Measurements from ENCODE around the gene CWC25. TPM values are rescaled to one million over a fixed set of nuclear protein-coding genes. Genes with fewer than 3 reads are reported as not detected.

The CWC25 gene
- 20.2 to 29.9 TPM (median 22.8 TPM) in 5 replicates for total RNA-seq (2022; extraction: Qiagen RNA extraction; ENCODE audit: low read depth)

DNA sequence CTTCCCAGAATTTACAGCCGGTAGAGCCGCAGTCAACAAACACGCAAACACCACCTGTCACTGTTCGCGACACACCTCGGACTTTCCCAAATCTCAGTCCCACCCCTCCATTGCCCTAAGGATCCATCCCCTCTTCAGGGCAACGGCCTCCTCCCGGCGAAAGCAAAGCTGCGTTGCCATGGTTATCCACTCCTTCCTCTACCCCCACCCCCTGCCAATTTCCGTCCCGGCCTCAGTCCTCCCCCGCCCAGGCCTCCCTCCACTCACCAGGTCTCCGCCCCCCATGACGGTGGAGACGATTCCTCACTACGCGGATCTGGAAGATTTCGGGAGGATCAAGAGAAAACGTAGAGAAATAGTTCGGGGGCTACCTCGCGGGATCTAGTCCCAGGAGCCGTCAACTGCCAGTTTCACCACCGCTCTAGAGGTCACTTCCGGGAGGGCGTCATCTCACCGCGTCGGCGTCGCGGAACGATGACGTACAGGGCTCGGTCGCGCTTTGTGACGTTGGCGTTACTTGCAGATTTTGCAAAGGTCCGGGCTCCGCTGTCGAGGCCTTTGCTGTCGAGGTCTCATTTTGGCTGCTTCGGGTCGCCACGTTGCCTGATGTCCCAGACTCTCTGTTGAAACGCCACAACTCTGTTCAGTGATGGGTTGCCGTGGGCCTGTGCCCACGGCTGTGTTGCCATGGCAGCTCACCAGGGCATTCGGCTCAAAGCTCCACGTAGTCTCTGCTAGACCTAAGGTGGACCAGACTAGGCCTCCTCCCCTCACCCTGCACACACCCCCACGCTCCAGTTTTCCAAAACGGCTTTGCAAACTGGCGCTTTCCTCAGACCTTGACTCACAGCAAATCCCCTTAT lies at the start of gene CWC25:
Gene CWC25, minus strand, starts transcription at position 423 of the 863 bp plus-strand sequence. Its CDS starts 138 bp downstream, at position 285.

DNA sequence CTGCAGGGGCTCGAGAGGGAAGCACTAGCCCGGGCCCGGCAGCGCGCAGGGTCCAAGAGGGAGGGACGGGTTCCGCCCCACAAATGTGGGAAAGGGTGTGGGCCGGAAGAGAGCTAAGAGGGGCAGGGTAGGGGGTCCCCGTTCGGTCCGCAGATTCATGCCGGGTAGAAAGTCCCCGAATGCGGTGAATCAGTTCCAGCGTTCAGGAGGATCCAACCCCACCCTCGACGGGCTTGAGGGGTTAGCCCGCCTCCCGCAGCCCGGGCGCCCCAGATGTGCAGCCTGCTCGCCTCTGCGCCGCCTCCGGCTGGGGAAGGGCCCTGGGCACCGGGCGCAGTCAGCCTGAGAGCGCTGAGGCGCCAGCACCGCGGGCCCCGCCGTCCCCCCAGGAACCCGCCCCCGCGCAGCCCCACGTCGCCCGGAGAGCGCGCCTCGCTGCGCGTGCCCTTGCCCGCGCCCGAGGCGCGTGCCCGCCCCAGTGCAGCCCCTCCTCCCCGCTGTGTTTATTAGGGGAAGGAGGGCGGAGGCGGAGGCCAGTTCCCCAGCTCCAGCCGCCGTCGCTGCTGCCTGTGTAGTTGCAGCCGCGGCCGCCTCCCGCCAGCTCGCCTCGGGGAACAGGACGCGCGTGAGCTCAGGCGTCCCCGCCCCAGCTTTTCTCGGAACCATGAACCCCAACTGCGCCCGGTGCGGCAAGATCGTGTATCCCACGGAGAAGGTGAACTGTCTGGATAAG lies 44.6 kb upstream of the CWC25 start, which contains the start of gene LASP1:
Gene LASP1, plus strand, starts transcription at position 533 of the 733 bp plus-strand sequence. Its CDS starts 132 bp downstream, at position 665.

DNA sequence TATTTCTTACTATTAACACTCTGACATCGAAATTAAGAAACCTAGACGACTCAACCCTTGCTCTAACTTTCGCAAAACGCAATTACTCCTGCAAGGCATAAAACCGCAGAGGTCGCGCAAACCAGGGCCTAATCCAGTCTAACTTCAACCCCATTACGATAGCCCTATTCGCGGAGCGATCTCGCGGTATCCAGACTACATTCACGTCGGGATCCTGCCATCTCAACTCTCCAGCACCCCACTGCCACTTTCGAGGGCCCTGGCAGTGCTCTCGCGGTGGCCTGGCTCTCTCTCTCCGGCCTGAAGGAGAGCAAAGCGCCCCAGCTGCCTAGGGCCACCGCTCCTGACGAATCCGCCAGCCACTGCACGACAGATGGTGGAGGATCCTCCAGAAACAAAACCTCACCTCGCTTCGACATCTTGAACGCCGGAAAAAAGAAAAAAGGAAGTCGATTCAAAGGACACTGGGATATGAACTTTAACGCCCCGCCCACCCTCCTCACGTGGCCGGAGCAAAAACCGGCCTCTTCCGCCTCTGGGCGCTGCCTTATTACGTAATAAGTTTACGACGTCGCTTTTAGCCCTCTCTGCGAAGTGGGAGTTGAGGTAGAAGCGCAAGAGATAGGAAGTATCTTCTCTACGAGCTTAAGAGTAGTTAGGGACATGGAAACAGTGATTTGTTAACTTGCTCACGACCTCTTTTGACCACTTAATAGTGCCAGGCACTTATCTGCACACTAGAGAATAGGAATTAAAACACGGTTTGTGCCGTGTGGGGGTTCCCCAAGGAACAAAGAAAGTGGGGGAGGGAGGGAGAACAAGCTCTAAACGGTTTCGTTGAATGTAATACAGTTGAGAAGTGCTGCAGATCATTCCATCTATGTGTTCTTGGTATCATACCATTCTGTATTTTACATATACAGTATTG lies 28.4 kb upstream of the CWC25 start, which contains the start of gene RPL23:
Gene RPL23, minus strand, starts transcription at position 430 of the 928 bp plus-strand sequence. Its CDS starts 11 bp downstream, at position 419.

DNA sequence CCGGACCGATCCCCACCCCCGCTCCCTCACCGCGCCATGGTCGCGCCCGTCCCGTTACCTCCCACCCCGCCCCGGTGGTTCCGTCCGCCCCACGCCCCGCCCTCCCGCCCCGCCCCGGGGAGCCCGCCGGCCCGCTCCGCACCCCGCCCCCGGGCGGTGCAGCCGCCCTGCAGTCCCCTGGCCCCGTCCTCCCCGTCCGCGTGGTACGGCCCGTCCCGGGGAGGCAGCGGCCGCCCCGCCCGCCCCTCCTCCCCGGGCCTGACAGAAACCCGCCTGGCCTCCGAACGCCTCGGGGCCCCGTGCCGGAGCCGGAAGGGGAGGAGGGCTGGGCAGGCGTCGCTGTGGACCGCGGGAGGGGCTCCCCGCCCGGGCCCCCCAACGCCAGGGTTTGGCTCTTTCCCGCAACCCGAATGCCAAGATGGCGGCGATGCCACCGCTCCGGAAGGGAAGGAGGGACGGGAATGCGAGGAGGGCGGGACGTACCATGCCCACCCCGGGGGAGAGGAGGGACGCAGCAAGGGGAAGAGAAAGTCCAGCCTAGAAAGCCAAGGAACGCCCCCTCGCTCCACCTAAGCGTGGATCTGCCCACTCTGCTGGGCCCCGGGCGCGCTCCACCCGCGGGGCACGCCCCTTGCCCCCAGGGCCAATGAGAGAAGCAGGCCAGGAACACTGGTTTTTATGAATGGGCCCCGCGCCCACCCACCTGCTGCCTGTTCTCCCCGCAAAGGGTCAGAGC lies 25.5 kb downstream of the CWC25 start, which contains the start of gene PIP4K2B:
Gene PIP4K2B, minus strand, starts transcription at position 56 of the 736 bp plus-strand sequence. CDS start 132 bp downstream, outside the sequence.

DNA sequence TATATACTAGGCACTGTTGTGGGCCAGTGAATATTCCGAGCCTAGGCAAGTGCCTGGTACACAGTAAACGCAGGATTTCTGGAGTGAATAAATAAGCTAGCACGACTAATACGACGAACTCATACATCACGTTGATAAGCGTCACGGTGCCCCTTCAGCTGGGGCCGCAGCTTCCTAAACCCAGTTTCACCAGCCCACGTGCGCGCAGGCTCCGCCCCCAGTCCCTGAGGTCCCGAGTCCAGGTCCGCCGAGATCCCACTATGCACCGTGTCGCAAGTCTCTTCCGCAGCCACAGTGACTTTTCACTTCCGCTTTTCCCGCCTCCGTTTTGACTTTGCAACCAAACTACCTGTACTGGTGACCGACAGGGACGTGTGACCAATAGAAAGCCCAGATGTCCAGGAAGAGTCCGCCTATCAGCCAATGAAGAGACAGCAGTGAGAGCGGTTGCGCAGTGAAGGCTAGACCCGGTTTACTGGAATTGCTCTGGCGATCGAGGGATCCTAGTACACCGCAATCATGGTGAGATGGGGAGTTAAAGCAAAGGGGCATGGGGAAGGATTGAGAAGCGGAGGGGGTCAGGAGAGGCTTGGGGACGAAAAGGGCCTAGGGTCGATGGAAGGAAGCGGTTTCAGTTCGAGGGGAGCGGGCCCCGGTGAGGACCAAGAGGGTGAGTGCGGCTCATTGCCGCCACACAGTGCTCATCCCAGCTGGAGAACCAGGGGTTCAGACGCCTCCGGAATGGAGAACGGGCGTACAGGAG lies 72.6 kb downstream of the CWC25 start, which contains the start of gene PSMB3:
Gene PSMB3, plus strand, starts transcription at position 434 of the 763 bp plus-strand sequence. Its CDS starts 86 bp downstream, at position 520.

Other genes with a start within 250 kb of the CWC25 start
- 0.84 to 3.1 TPM (median 2.3 TPM) in 5 replicates for gene SRCIN1, start 219.4 kb downstream of the CWC25 start, total RNA-seq (2022; extraction: Qiagen RNA extraction; ENCODE audit: low read depth)
- 11.2 to 15.0 TPM (median 14.6 TPM) in 5 replicates for gene EPOP, start 150.4 kb downstream of the CWC25 start, total RNA-seq (2022; extraction: Qiagen RNA extraction; ENCODE audit: low read depth)
- 24.7 to 37.7 TPM (median 29.3 TPM) in 5 replicates for gene MLLT6, start 120.0 kb downstream of the CWC25 start, total RNA-seq (2022; extraction: Qiagen RNA extraction; ENCODE audit: low read depth)
- gene CISD3, start 95.0 kb downstream of the CWC25 start, total RNA-seq (2022; extraction: Qiagen RNA extraction; ENCODE audit: low read depth): 42.9 to 100 TPM (median 86.3 TPM) in 5 replicates
- 34.8 to 65.1 TPM (median 60.6 TPM) in 5 replicates for gene PCGF2, start 77.0 kb downstream of the CWC25 start, total RNA-seq (2022; extraction: Qiagen RNA extraction; ENCODE audit: low read depth)
- gene PSMB3, start 72.6 kb downstream of the CWC25 start, total RNA-seq (2022; extraction: Qiagen RNA extraction; ENCODE audit: low read depth): 325 to 456 TPM (median 440 TPM) in 5 replicates
- 36.7 to 44.9 TPM (median 40.9 TPM) in 5 replicates for gene PIP4K2B, start 25.8 kb downstream of the CWC25 start, total RNA-seq (2022; extraction: Qiagen RNA extraction; ENCODE audit: low read depth)
- 2,529 to 3,045 TPM (median 2,691 TPM) in 5 replicates for gene RPL23, start 28.4 kb upstream of the CWC25 start, total RNA-seq (2022; extraction: Qiagen RNA extraction; ENCODE audit: low read depth)
- 243 to 263 TPM (median 257 TPM) in 5 replicates for gene LASP1, start 44.7 kb upstream of the CWC25 start, total RNA-seq (2022; extraction: Qiagen RNA extraction; ENCODE audit: low read depth)
- gene FBXO47, start 142.1 kb upstream of the CWC25 start, total RNA-seq (2022; extraction: Qiagen RNA extraction; ENCODE audit: low read depth): not detected in 5 replicates

Measured in A549 treated with CpdA at 1 μM for 4 hours (cell line).